CD14-positive monocyte (primary cell): ENCODE results near the gene ASTN1. TPM values are rescaled to one million over a fixed set of nuclear protein-coding genes. Genes with fewer than 3 reads are reported as not detected.

Experiments
- DNase-seq, 3 donors: peaks; one replicate each; pipeline ENCODE4 v3.0.0-alpha.2; 2011 to 2022
- H2AFZ ChIP-seq: 2 replicates; pipeline ENCODE4 v1.6.0; 2012; ENCODE audit warnings: mild to moderate bottlenecking, low read depth, low read length, inconsistent platforms; ENCODE audit not compliant: insufficient read depth, poor library complexity, severe bottlenecking
- H3K27ac ChIP-seq, 2 donors: 1 replicate in 1 of 2; 2 replicates in 1 of 2; pipeline ENCODE4 v1.5.1; 2012 to 2013; ENCODE audit warnings: low read length in 2 of 2, control low read depth in 1 of 2, inconsistent platforms in 1 of 2, low read depth in 1 of 2, mild to moderate bottlenecking in 1 of 2
- H3K27me3 ChIP-seq, 2 donors: one replicate each; pipeline versions ENCODE4 v1.6.0 to v1.6.1; 2011 to 2013; ENCODE audit warnings: low read length in 2 of 2; ENCODE audit not compliant: control insufficient read depth in 2 of 2, insufficient read depth in 2 of 2
- H3K36me3 ChIP-seq, 2 donors: replicated peaks in 1 of 2; 1 replicate in 1 of 2; 2 replicates in 1 of 2; pipeline versions ENCODE4 v1.5.1 to v1.6.1; 2012 to 2013; ENCODE audit warnings: low read length in 2 of 2, control low read depth in 1 of 2, inconsistent platforms in 1 of 2, mild to moderate bottlenecking in 1 of 2; ENCODE audit not compliant: insufficient read depth in 2 of 2, control insufficient read depth in 1 of 2
- H3K4me1 ChIP-seq, 2 donors: 1 replicate in 1 of 2; 2 replicates in 1 of 2; pipeline versions ENCODE4 v1.5.1 to v1.6.1; 2012 to 2013; ENCODE audit warnings: low read length in 2 of 2, control low read depth in 1 of 2, inconsistent platforms in 1 of 2, mild to moderate bottlenecking in 1 of 2, moderate library complexity in 1 of 2; ENCODE audit not compliant: insufficient read depth in 2 of 2, control insufficient read depth in 1 of 2
- H3K4me2 ChIP-seq: replicated peaks from 2 replicates; pipeline ENCODE3; 2012; ENCODE audit warnings: low read length, moderate library complexity, mild to moderate bottlenecking; ENCODE audit not compliant: poor library complexity, severe bottlenecking; ENCODE audit errors: extremely low read depth
- H3K4me3 ChIP-seq, 3 experiments: fragments of 200-600 bp in 1 of 3; sonication (generic) in 1 of 3; replicated peaks in 1 of 3; 1 replicate in 2 of 3; 2 replicates in 1 of 3; pipeline ENCODE4 v1.5.1; 2011 to 2013; ENCODE audit warnings: low read length in 3 of 3, mild to moderate bottlenecking in 3 of 3, control low read depth in 2 of 3, low read depth in 2 of 3, inconsistent platforms in 1 of 3, moderate library complexity in 1 of 3
- H3K79me2 ChIP-seq: 2 replicates; pipeline ENCODE4 v1.6.0; 2012; ENCODE audit warnings: mild to moderate bottlenecking, control low read depth, inconsistent platforms, low read length, moderate library complexity; ENCODE audit not compliant: insufficient read depth
- H3K9ac ChIP-seq: 2 replicates; pipeline ENCODE4 v1.6.0; 2017; ENCODE audit warnings: low read length, mild to moderate bottlenecking; ENCODE audit not compliant: insufficient read depth, poor library complexity, severe bottlenecking
- H3K9me3 ChIP-seq, 2 donors: replicated peaks in 1 of 2; 1 replicate in 1 of 2; 2 replicates in 1 of 2; pipeline versions ENCODE4 v1.5.1 to v1.6.1; 2012 to 2013; ENCODE audit warnings: low read length in 2 of 2, control low read depth in 1 of 2; ENCODE audit not compliant: control insufficient read depth in 1 of 2, insufficient read depth in 1 of 2
- H4K20me1 ChIP-seq: 2 replicates; pipeline ENCODE4 v1.6.0; 2012; ENCODE audit warnings: mild to moderate bottlenecking, low read length, control low read depth, moderate library complexity; ENCODE audit not compliant: insufficient read depth
- H3K27ac Mint-ChIP-seq, 7 donors: one replicate each; pipeline ENCODE4 v1.8.0; 2020; ENCODE audit warnings: mild to moderate bottlenecking in 7 of 7, mixed read lengths in 7 of 7, moderate library complexity in 6 of 7, inconsistent platforms in 2 of 7
- H3K27me3 Mint-ChIP-seq, 3 donors: one replicate each; pipeline ENCODE4 v1.8.0; 2021 to 2022; ENCODE audit warnings: low read depth in 3 of 3, mild to moderate bottlenecking in 3 of 3, mixed read lengths in 3 of 3, moderate library complexity in 3 of 3, inconsistent platforms in 1 of 3
- H3K36me3 Mint-ChIP-seq, 2 donors: one replicate each; pipeline ENCODE4 v1.8.0; 2020; ENCODE audit warnings: mixed read lengths in 2 of 2, inconsistent platforms in 1 of 2, mild to moderate bottlenecking in 1 of 2
- H3K4me1 Mint-ChIP-seq: one replicate; pipeline ENCODE4 v1.8.0; 2020; ENCODE audit warnings: mild to moderate bottlenecking, mixed read lengths
- H3K4me3 Mint-ChIP-seq, 2 donors: one replicate each; pipeline ENCODE4 v1.8.0; 2020; ENCODE audit warnings: mild to moderate bottlenecking in 2 of 2, mixed read lengths in 2 of 2, moderate library complexity in 1 of 2
- H3K9me3 Mint-ChIP-seq, 7 donors: one replicate each; pipeline ENCODE4 v1.8.0; 2020 to 2022; ENCODE audit warnings: mixed read lengths in 7 of 7, mild to moderate bottlenecking in 6 of 7, moderate library complexity in 6 of 7, inconsistent platforms in 2 of 7
- CTCF ChIP-seq: fragments of 200-600 bp; IDR thresholded peaks from one replicate; pipeline ENCODE4 v1.8.0; 2022; ENCODE audit warnings: antibody characterized with exemption, mild to moderate bottlenecking
- WGBS: methylation state at CpG from one replicate; pipeline ENCODE4 v1.1.5; 2013; ENCODE audit warnings: missing lambda C conversion rate; ENCODE audit not compliant: insufficient coverage; 5-methylcytosine and 5-hydroxymethylcytosine counted together
- intact Hi-C, 2 donors: fragments of 100-400 bp; cut with micrococcal nuclease; formaldehyde crosslinking; loops; one replicate each; pipeline versions ENCODE4 v1.15.0 to v1.15.1; 2023
- polyA plus RNA-seq, 3 donors: library from polyadenylated mRNA; depleted of rRNA in 1 of 3; unstranded in 2 of 3; stranded (reverse) in 1 of 3; fragments of 300-500 nt in 2 of 3; fragments of >200 nt in 1 of 3; fragmentation: Illumina TruSeq in 2 of 3; gene quantifications; 1 replicate in 2 of 3; 2 replicates in 1 of 3; pipeline ENCODE4 v1.2.3, GENCODE V29; 2012 to 2021

ASTN1 gene
- polyA plus RNA-seq, 3 donors: not detected

GRCh38 chr1:176884911-176885310 is 279.6 kb downstream of the ASTN1 start:
- Histone ChIP-seq H3K9me3 (no peaks in the 10 kb centered on the region), H3K36me3 (no peaks in the 10 kb centered on the region), H3K4me1 (no peaks in the 10 kb centered on the region), H3K27me3 (no peaks in the 10 kb centered on the region), H3K27ac (no peak overlapping the region), H2AFZ (no peak overlapping the region), H3K9ac (no peak overlapping the region), H3K79me2 (no peaks in the 10 kb centered on the region), H4K20me1 (no peaks in the 10 kb centered on the region), H3K4me2 (no peak overlapping the region), H3K4me3 (no peak overlapping the region)
- no CpG with 5 or more reads among the region's 1 CpG for WGBS
- Mint-ChIP-seq H3K4me3 (no peak overlapping the region), H3K9me3 (no peaks in the 10 kb centered on the region), H3K27ac (no peak overlapping the region), H3K4me1 (no peaks in the 10 kb centered on the region), H3K36me3 (no peaks in the 10 kb centered on the region), H3K27me3 (peaks cover 1 to 8% (median 2%) of the 10 kb centered on the region in 3 donors)
- no peak for DNase-seq
- TF ChIP-seq CTCF: no peak
- intact Hi-C loops: loop anchor here in 1 of 2 donors (5.0 to 10.0 kb wide), 2 partner anchors 323 to 510 kb away; no protein-coding TSS in a partner anchor

GRCh38 chr1:176884286-176884685 is 280.2 kb downstream of the ASTN1 start:
- no peak overlapping the region for H3K4me2 ChIP-seq
- no peaks in the 10 kb centered on the region for H3K9me3 ChIP-seq
- no peaks in the 10 kb centered on the region for H3K9me3 Mint-ChIP-seq
- intact Hi-C loops: loop anchor here in 1 of 2 donors (5.0 to 10.0 kb wide), 2 partner anchors 322 to 509 kb away; no protein-coding TSS in a partner anchor
- H2AFZ ChIP-seq: no peak overlapping the region
- H3K36me3 ChIP-seq: no peaks in the 10 kb centered on the region
- no peaks in the 10 kb centered on the region for H3K36me3 Mint-ChIP-seq
- no peak for DNase-seq
- H3K79me2 ChIP-seq: no peaks in the 10 kb centered on the region
- no peaks in the 10 kb centered on the region for H3K4me1 Mint-ChIP-seq
- TF ChIP-seq CTCF: no peak
- H3K27me3 ChIP-seq: no peaks in the 10 kb centered on the region
- H3K4me3 ChIP-seq: no peak overlapping the region
- H3K27me3 Mint-ChIP-seq: peaks cover 1 to 8% (median 2%) of the 10 kb centered on the region in 3 donors
- no peaks in the 10 kb centered on the region for H3K4me1 ChIP-seq
- H3K27ac ChIP-seq: no peak overlapping the region
- WGBS: 75% methylated on average over 4 of the region's 4 CpGs
- no peak overlapping the region for H3K27ac Mint-ChIP-seq
- H3K4me3 Mint-ChIP-seq: no peak overlapping the region
- no peaks in the 10 kb centered on the region for H4K20me1 ChIP-seq
- H3K9ac ChIP-seq: no peak overlapping the region
